H1 (cell line): ENCODE data around the gene HERC5. TPM values are rescaled to one million over a fixed set of nuclear protein-coding genes. Genes with fewer than 3 reads are reported as not detected.

Source experiments
- CTCF ChIA-PET: fragments of 300-600 bp; sonication (Branson Sonifier 250); formaldehyde crosslinking; loops from one replicate; lab custom pipeline; 2021; ENCODE audit not compliant: partially characterized antibody; lab: Charles Lee
- POLR2A ChIA-PET: fragments of 300-600 bp; sonication (Branson Sonifier 250); formaldehyde crosslinking; loops from one replicate; lab custom pipeline; 2021; ENCODE audit warnings: inconsistent platforms; ENCODE audit not compliant: partially characterized antibody; lab: Charles Lee
- DNase-seq, 2 experiments: peaks; one replicate each; pipeline versions ENCODE4 v3.0.0 to v3.0.0-alpha.2; 2010 to 2022; ENCODE audit warnings: low spot score in 2 of 2, low read depth in 1 of 2, mixed read lengths in 1 of 2
- FAIRE-seq: peaks from 2 replicates; lab custom pipeline; 2011; peaks lifted over from hg19 to GRCh38; lab: Jason Lieb, UNC
- H2AFZ ChIP-seq: 2 replicates; pipeline ENCODE4 v1.8.1; 2012; ENCODE audit warnings: low read length, inconsistent platforms
- H2AK5ac ChIP-seq: 2 replicates; pipeline ENCODE4 v1.6.1; 2013; ENCODE audit warnings: low read depth, low read length
- H2BK120ac ChIP-seq: replicated peaks from 2 replicates; pipeline ENCODE3; 2013; ENCODE audit warnings: low read depth, low read length, inconsistent platforms
- H2BK12ac ChIP-seq: 2 replicates; pipeline ENCODE4 v1.6.1; 2013; ENCODE audit warnings: low read depth, low read length
- H2BK15ac ChIP-seq: 2 replicates; pipeline ENCODE4 v1.6.1; 2013; ENCODE audit warnings: low read length
- H2BK20ac ChIP-seq: 2 replicates; pipeline ENCODE4 v1.6.1; 2013; ENCODE audit warnings: low read length
- H2BK5ac ChIP-seq: 2 replicates; pipeline ENCODE4 v1.6.1; 2013; ENCODE audit warnings: low read depth, low read length
- H3K14ac ChIP-seq: 2 replicates; pipeline ENCODE4 v1.6.1; 2013; ENCODE audit warnings: inconsistent platforms; ENCODE audit not compliant: insufficient read length
- H3K18ac ChIP-seq: 2 replicates; pipeline ENCODE4 v1.6.1; 2013; ENCODE audit warnings: low read length; ENCODE audit errors: extremely low read depth
- H3K23ac ChIP-seq: 2 replicates; pipeline ENCODE4 v1.6.1; 2013; ENCODE audit warnings: inconsistent platforms; ENCODE audit not compliant: insufficient read length
- H3K23me2 ChIP-seq: 2 replicates; pipeline ENCODE4 v1.6.1; 2013; ENCODE audit warnings: low read depth, low read length
- H3K27ac ChIP-seq: 2 replicates; pipeline ENCODE4 v1.6.1; 2011; ENCODE audit warnings: low read depth, low read length, inconsistent platforms
- H3K27me3 ChIP-seq, 4 experiments: replicated peaks in 1 of 4; 1 replicate in 1 of 4; 2 replicates in 3 of 4; pipeline versions ENCODE4 v1.6.1 to v1.8.1; 2011 to 2013; ENCODE audit warnings: low read length in 3 of 4, mild to moderate bottlenecking in 3 of 4, inconsistent platforms in 2 of 4, mixed read lengths in 2 of 4, moderate library complexity in 1 of 4; ENCODE audit not compliant: control insufficient read depth in 3 of 4, insufficient read depth in 3 of 4; ENCODE audit errors: extremely low read depth in 1 of 4
- H3K36me3 ChIP-seq, 4 experiments: 2 replicates each; pipeline versions ENCODE4 v1.6.1 to v1.8.1; 2011 to 2013; ENCODE audit warnings: mild to moderate bottlenecking in 4 of 4, low read length in 3 of 4, moderate library complexity in 2 of 4, control low read depth in 1 of 4, inconsistent platforms in 1 of 4; ENCODE audit not compliant: insufficient read depth in 4 of 4, control insufficient read depth in 2 of 4
- H3K4ac ChIP-seq: replicated peaks from 2 replicates; pipeline ENCODE3; 2013; ENCODE audit warnings: low read length, low read depth, mixed read lengths, inconsistent platforms; ENCODE audit not compliant: insufficient read length
- H3K4me1 ChIP-seq, 4 experiments: replicated peaks in 1 of 4; 1 replicate in 1 of 4; 2 replicates in 3 of 4; pipeline versions ENCODE4 v1.6.1 to v1.8.1; 2011 to 2013; ENCODE audit warnings: low read length in 3 of 4, inconsistent platforms in 2 of 4, mixed read lengths in 1 of 4; ENCODE audit not compliant: insufficient read depth in 4 of 4, control insufficient read depth in 3 of 4
- H3K4me2 ChIP-seq, 2 experiments: 2 replicates each; pipeline versions ENCODE4 v1.6.1 to v1.8.1; 2011 to 2013; ENCODE audit warnings: low read depth in 2 of 2, low read length in 2 of 2, control low read depth in 1 of 2, inconsistent platforms in 1 of 2, mild to moderate bottlenecking in 1 of 2; ENCODE audit not compliant: insufficient read depth in 1 of 2
- H3K4me3 ChIP-seq, 4 experiments: fragments of 200-600, 300-600 bp in 1 of 4; sonication (generic), shearing (Covaris generic), sonication (Bioruptor Twin) in 1 of 4; 2 replicates each; pipeline versions ENCODE4 v1.5.1 to v1.8.1; 2011 to 2016; ENCODE audit warnings: low read length in 4 of 4, low read depth in 3 of 4, control low read depth in 2 of 4, inconsistent platforms in 2 of 4, mild to moderate bottlenecking in 2 of 4, mixed read lengths in 1 of 4, moderate library complexity in 1 of 4; ENCODE audit not compliant: insufficient read depth in 2 of 4; ENCODE audit errors: extremely low read depth in 1 of 4
- H3K56ac ChIP-seq: replicated peaks from 2 replicates; pipeline ENCODE3; 2013; ENCODE audit warnings: low read depth, mild to moderate bottlenecking, mixed read lengths, low read length, inconsistent platforms; ENCODE audit not compliant: insufficient read length
- H3K79me1 ChIP-seq: 2 replicates; pipeline ENCODE4 v1.6.1; 2013; ENCODE audit warnings: low read depth, low read length, control low read depth
- H3K79me2 ChIP-seq, 2 experiments: 2 replicates each; pipeline versions ENCODE4 v1.6.1 to v1.8.1; 2012 to 2013; ENCODE audit warnings: low read length in 2 of 2, mild to moderate bottlenecking in 2 of 2, inconsistent platforms in 1 of 2; ENCODE audit not compliant: insufficient read depth in 2 of 2, control insufficient read depth in 1 of 2
- H3K9ac ChIP-seq, 4 experiments: replicated peaks in 1 of 4; 1 replicate in 1 of 4; 2 replicates in 3 of 4; pipeline versions ENCODE4 v1.6.1 to v1.8.1; 2011 to 2013; ENCODE audit warnings: low read depth in 3 of 4, low read length in 3 of 4, control low read depth in 2 of 4, mild to moderate bottlenecking in 2 of 4, moderate library complexity in 2 of 4, inconsistent platforms in 1 of 4; ENCODE audit errors: extremely low read depth in 1 of 4
- H3K9me3 ChIP-seq, 2 experiments: 2 replicates each; pipeline versions ENCODE4 v1.6.1 to v1.8.1; 2012 to 2013; ENCODE audit warnings: mild to moderate bottlenecking in 2 of 2, moderate library complexity in 2 of 2, control low read depth in 1 of 2, inconsistent platforms in 1 of 2, low read depth in 1 of 2, low read length in 1 of 2, mixed read lengths in 1 of 2; ENCODE audit not compliant: insufficient read depth in 2 of 2
- H4K20me1 ChIP-seq, 2 experiments: replicated peaks in 1 of 2; 2 replicates each; pipeline versions ENCODE3 to v1.8.1; 2011 to 2013; ENCODE audit warnings: inconsistent platforms in 2 of 2, low read length in 2 of 2, mild to moderate bottlenecking in 1 of 2; ENCODE audit not compliant: insufficient read depth in 2 of 2, control insufficient read depth in 1 of 2
- H4K5ac ChIP-seq: 2 replicates; pipeline ENCODE4 v1.6.1; 2013; ENCODE audit warnings: low read length, low read depth, mixed read lengths, inconsistent platforms; ENCODE audit not compliant: insufficient read length
- H4K8ac ChIP-seq: 2 replicates; pipeline ENCODE4 v1.8.0; 2013; ENCODE audit warnings: mild to moderate bottlenecking, moderate library complexity, low read length, inconsistent platforms; ENCODE audit not compliant: insufficient read depth; ENCODE audit errors: extremely low read depth
- H4K91ac ChIP-seq: replicated peaks from 2 replicates; pipeline ENCODE3; 2013; ENCODE audit warnings: low read length, mixed read lengths, inconsistent platforms; ENCODE audit not compliant: insufficient read length
- MAX ChIP-seq: IDR thresholded peaks from 2 replicates; pipeline ENCODE4 v1.6.1; 2012; ENCODE audit warnings: inconsistent platforms
- POLR2A ChIP-seq, 2 experiments: IDR thresholded peaks; 1 replicate in 1 of 2; 2 replicates in 1 of 2; pipeline ENCODE4 v1.6.1; 2011; ENCODE audit warnings: low read depth in 2 of 2, low read length in 2 of 2, mild to moderate bottlenecking in 2 of 2; ENCODE audit errors: control extremely low read depth in 1 of 2
- RAD21 ChIP-seq, 2 experiments: IDR thresholded peaks in 1 of 2; conservative IDR thresholded peaks in 1 of 2; 2 replicates each; pipeline ENCODE4 v1.6.1; 2011; ENCODE audit warnings: low read depth in 2 of 2, low read length in 2 of 2, improper control_type of control experiment in 1 of 2, inconsistent platforms in 1 of 2, mild to moderate bottlenecking in 1 of 2, moderate library complexity in 1 of 2
- RBBP5 ChIP-seq: IDR thresholded peaks from 2 replicates; pipeline ENCODE4 v1.7.1; 2012; ENCODE audit warnings: low read depth, mild to moderate bottlenecking, inconsistent platforms, low read length, moderate library complexity, borderline replicate concordance
- RNF2 ChIP-seq: fragments of 200-900, 300-1000 bp; sonication (generic); IDR thresholded peaks from 2 replicates; pipeline ENCODE4 v1.7.1; 2016; ENCODE audit warnings: borderline replicate concordance, low read depth, mild to moderate bottlenecking, antibody characterized with exemption, low read length; ENCODE audit not compliant: poor library complexity, severe bottlenecking; ENCODE audit errors: missing control alignments
- RXRA ChIP-seq: IDR thresholded peaks from 2 replicates; pipeline ENCODE4 v1.6.1; 2011; ENCODE audit warnings: low read depth, mild to moderate bottlenecking, low read length, moderate library complexity; ENCODE audit not compliant: insufficient read depth
- SIN3A ChIP-seq, 2 experiments: IDR thresholded peaks in 1 of 2; conservative IDR thresholded peaks in 1 of 2; 2 replicates each; pipeline ENCODE4 v1.6.1; 2011 to 2012; ENCODE audit warnings: low read length in 2 of 2, improper control_type of control experiment in 1 of 2, low read depth in 1 of 2, mild to moderate bottlenecking in 1 of 2
- SP1 ChIP-seq: IDR thresholded peaks from 2 replicates; pipeline ENCODE4 v1.6.1; 2011; ENCODE audit warnings: low read depth, low read length
- SP2 ChIP-seq: IDR thresholded peaks from 2 replicates; pipeline ENCODE4 v1.6.1; 2012; ENCODE audit warnings: mild to moderate bottlenecking, low read length, inconsistent platforms
- TEAD4 ChIP-seq: IDR thresholded peaks from 2 replicates; pipeline ENCODE4 v1.6.1; 2012; ENCODE audit warnings: low read depth, low read length, inconsistent platforms, mixed read lengths
- ZNF274 ChIP-seq: IDR thresholded peaks from 2 replicates; pipeline ENCODE4 v1.7.0; 2012; ENCODE audit warnings: low read length, borderline replicate concordance; ENCODE audit errors: extremely low read depth
- WGBS, 2 experiments: shearing (Covaris generic) in 1 of 2; methylation state at CpG; one replicate each; pipeline versions ENCODE4 v1.1.6 to v1.1.7; 2013 to 2015; ENCODE audit warnings: low lambda C conversion rate in 2 of 2, mixed read lengths in 2 of 2, inconsistent platforms in 1 of 2, low coverage in 1 of 2, missing lambda C conversion rate in 1 of 2; ENCODE audit not compliant: insufficient replicate concordance in 2 of 2, insufficient coverage in 1 of 2, insufficient read length in 1 of 2; ENCODE audit errors: extremely low coverage in 1 of 2, missing lambda C conversion rate in 1 of 2; 5-methylcytosine and 5-hydroxymethylcytosine counted together
- polyA plus RNA-seq, 7 experiments: library from polyadenylated mRNA; depleted of rRNA in 3 of 7; stranded (reverse) in 5 of 7; unstranded in 2 of 7; fragments of >200 nt in 5 of 7; fragments of 200-250 nt in 2 of 7; gene quantifications; 1 replicate in 5 of 7; 2 replicates in 1 of 7; 4 replicates in 1 of 7; pipeline versions ENCODE4 v1.2.1 to v1.2.3, GENCODE V29; 2011 to 2013; ENCODE audit warnings: missing spikeins in 2 of 7, mixed read lengths in 2 of 7
- total RNA-seq: library from RNA; stranded (reverse); fragmentation: NEBNext Ultra II Directional; extraction: Animal tissue kit (Norgen Biotek cat#: 25700); gene quantifications from 2 replicates; pipeline ENCODE4 v1.2.1, GENCODE V29; 2021

Gene HERC5
- total and polyA plus RNA-seq, 2 of the 8 experiments (the other 6 are each of a cell fraction or from before 2014, with no cell fraction given) = 6.6 to 20.7 TPM

GRCh38 chr4:88522702-88523324, 65.9 kb downstream of the HERC5 start:
- Histone ChIP-seq H4K5ac (peak overlapping the region; percentile 59), H3K4me1 (peaks cover 3 to 6% (median 4%) of the 10 kb centered on the region in 4 experiments; a peak in 6 of 7 replicates), H3K4me2 (peak overlapping the region; percentile 70 to 73), H3K9me3 (no peaks in the 10 kb centered on the region), H2BK5ac (peak overlapping the region; percentile 69; the same call in 1 of the 2 replicates), H3K23me2 (no peaks in the 10 kb centered on the region), H3K27ac (0 out of 2 replicates have a peak overlapping the region, but pooled peaks have one; percentile 39), H3K14ac (no peak overlapping the region), H2BK120ac (no peak overlapping the region), H3K4ac (no peak overlapping the region), H3K9ac (peak overlapping the region; percentile 55 to 83 (median 81)), H3K36me3 (peaks cover 0 to 16% (median 4%) of the 10 kb centered on the region in 4 experiments; a peak in 4 of 8 replicates), H4K8ac (peak overlapping the region; percentile 75; the same call in 1 of the 2 replicates), H4K20me1 (peaks cover 3% of the 10 kb centered on the region in 2 experiments), H3K79me1 (no peaks in the 10 kb centered on the region), H3K18ac (peak overlapping the region; percentile 73; the same call in 1 of the 2 replicates), H3K4me3 (peak overlapping the region; percentile 74 to 88 (median 79)), H2AK5ac (no peak overlapping the region), H2BK15ac (no peak overlapping the region), H4K91ac (peak overlapping the region; percentile 22), H3K79me2 (peaks cover 0 to 23% of the 10 kb centered on the region in 2 experiments; a peak in 3 of 4 replicates), H3K27me3 (no peaks in the 10 kb centered on the region), H2BK12ac (no peak overlapping the region), H3K23ac (no peak overlapping the region), H2AFZ (peak overlapping the region; percentile 22; the same call in 1 of the 2 replicates), H2BK20ac (no peak overlapping the region), H3K56ac (no peak overlapping the region)
- ChIA-PET CTCF (interaction anchor here (0.6 to 5.2 kb wide), 6 partner anchors 8 to 500 kb away, joined by 3 to 32 read pairs (median 6); no protein-coding TSS in a partner anchor), POLR2A (interaction anchor here (0.7 to 2.5 kb wide), 8 partner anchors 10 to 182 kb away, joined by 3 to 17 read pairs (median 4); no protein-coding TSS in a partner anchor)
- no peak for FAIRE-seq
- no peak for DNase-seq
- WGBS, 2 experiments = 7% methylated on average over 24 of the region's 28 CpGs; no CpG with 5 or more reads in 1 of the 2 experiments
- TF ChIP-seq SP2 = no peak
- TF ChIP-seq RAD21 (IDR thresholded peaks at IDR 0.05 in 1 of 2, conservative IDR thresholded peaks at IDR 0.05 in 1 of 2; ENCODE audit: low read depth in 2 of 2, low read length in 2 of 2) = no peak
- TF ChIP-seq ZNF274 = no peak
- no peak for TF ChIP-seq SP1
- no peak for TF ChIP-seq TEAD4
- no peak for TF ChIP-seq RBBP5
- TF ChIP-seq SIN3A (conservative IDR thresholded peaks at IDR 0.05 in 1 of 2, IDR thresholded peaks at IDR 0.05 in 1 of 2; ENCODE audit: low read depth in 1 of 2, low read length in 2 of 2) = no peak
- TF ChIP-seq POLR2A (IDR thresholded peaks at IDR 0.05; ENCODE audit: control extremely low read depth in 1 of 2, low read depth in 2 of 2, low read length in 2 of 2) = no peak
- no peak for TF ChIP-seq MAX
- no peak for TF ChIP-seq RNF2
- no peak for TF ChIP-seq RXRA
